ENCODE data around the gene SLC22A4. TPM values are rescaled to one million over a fixed set of nuclear protein-coding genes. Genes with fewer than 3 reads are reported as not detected.

The SLC22A4 gene
- total RNA-seq, 2 donors from 2014 or later: 0.68 TPM; not detected in 1

DNA sequence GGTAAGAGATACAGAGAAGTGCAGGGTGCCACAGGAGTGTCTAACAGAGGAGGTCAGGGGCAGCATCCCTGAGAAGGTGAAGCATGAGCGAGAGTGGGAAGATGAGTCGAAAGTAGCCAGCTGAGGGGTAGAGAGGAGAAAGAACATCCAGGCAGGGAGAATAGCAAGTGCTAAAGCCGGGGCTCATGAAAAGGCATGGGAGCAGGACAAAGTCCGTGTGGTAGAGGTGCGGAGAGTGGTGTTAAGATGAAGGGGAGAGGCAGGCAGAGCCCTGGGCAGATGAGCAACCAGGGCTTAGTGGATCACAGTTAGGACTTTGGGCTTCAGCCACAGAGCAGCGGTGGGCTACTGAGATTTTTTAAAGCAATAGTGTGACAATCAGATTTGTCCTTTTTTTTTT lies 85.9 kb downstream of the SLC22A4 start:
- Mint-ChIP-seq H3K27ac (no peak overlapping the region), H3K27me3 (ENCODE audit: insufficient read depth) (no peaks in the 10 kb centered on the region), H3K4me1 (peaks cover 8% of the 10 kb centered on the region), H3K36me3 (ENCODE audit: low read depth) (peaks cover 1% of the 10 kb centered on the region), H3K9me3 (no peaks in the 10 kb centered on the region), H3K4me3 (no peak overlapping the region)
- Histone ChIP-seq H3K9ac (ENCODE audit: extremely low read depth, low read length, poor library complexity, severe bottlenecking) (no peak overlapping the region), H3K4me1 (ENCODE audit: control insufficient read depth, insufficient read depth, low read length) (no peaks in the 10 kb centered on the region), H3K4me3 (ENCODE audit: low read length) (no peak overlapping the region), H3K36me3 (ENCODE audit: control insufficient read depth, insufficient read depth, low read length) (no peaks in the 10 kb centered on the region), H3K27me3 (ENCODE audit: control insufficient read depth, insufficient read depth, low read length, poor library complexity, severe bottlenecking) (no peaks in the 10 kb centered on the region), H3K9me3 (ENCODE audit: control insufficient read depth, low read length) (no peaks in the 10 kb centered on the region), H3K27ac (ENCODE audit: low read depth, low read length) (no peak overlapping the region)
- no peak for DNase-seq
- 82 to 92% methylated on average over 5 to 6 of the region's 6 CpGs for WGBS, 2 experiments (ENCODE audit: insufficient coverage in 1 of 2, insufficient read length in 1 of 2)
- no peak for TF ChIP-seq CTCF (conservative IDR thresholded peaks at IDR 0.05)

GRCh38 chr5:132380741-132381140 lies 86.5 kb downstream of the SLC22A4 start:
- H3K4me1 ChIP-seq (ENCODE audit: control insufficient read depth, insufficient read depth, low read length): no peaks in the 10 kb centered on the region
- H3K27me3 ChIP-seq (ENCODE audit: control insufficient read depth, insufficient read depth, low read length, poor library complexity, severe bottlenecking): no peaks in the 10 kb centered on the region
- H3K9me3 Mint-ChIP-seq: no peaks in the 10 kb centered on the region
- H3K9ac ChIP-seq (ENCODE audit: extremely low read depth, low read length, poor library complexity, severe bottlenecking): no peak overlapping the region
- no peak overlapping the region for H3K4me3 Mint-ChIP-seq
- peaks cover 1% of the 10 kb centered on the region for H3K36me3 Mint-ChIP-seq (ENCODE audit: low read depth)
- no peak overlapping the region for H3K27ac Mint-ChIP-seq
- no peaks in the 10 kb centered on the region for H3K27me3 Mint-ChIP-seq (ENCODE audit: insufficient read depth)
- TF ChIP-seq CTCF (conservative IDR thresholded peaks at IDR 0.05): no peak
- H3K9me3 ChIP-seq (ENCODE audit: control insufficient read depth, low read length): no peaks in the 10 kb centered on the region
- no peaks in the 10 kb centered on the region for H3K36me3 ChIP-seq (ENCODE audit: control insufficient read depth, insufficient read depth, low read length)
- no peak overlapping the region for H3K4me3 ChIP-seq (ENCODE audit: low read length)
- WGBS, 2 experiments (ENCODE audit: insufficient coverage in 1 of 2, insufficient read length in 1 of 2): 85 to 88% methylated on average over 2 of the region's 2 CpGs
- DNase-seq: no peak
- H3K4me1 Mint-ChIP-seq: peaks cover 6% of the 10 kb centered on the region
- H3K27ac ChIP-seq (ENCODE audit: low read depth, low read length): no peak overlapping the region

- WGBS, 2 experiments (ENCODE audit: insufficient coverage in 1 of 2, insufficient read length in 1 of 2): 93 to 100% methylated on average over 1 of the region's 1 CpG
- no peaks in the 10 kb centered on the region for H3K27me3 Mint-ChIP-seq (ENCODE audit: insufficient read depth)
- H3K9ac ChIP-seq (ENCODE audit: extremely low read depth, low read length, poor library complexity, severe bottlenecking): no peak overlapping the region
- H3K4me3 Mint-ChIP-seq: no peak overlapping the region
- no peak overlapping the region for H3K4me3 ChIP-seq (ENCODE audit: low read length)
- no peaks in the 10 kb centered on the region for H3K9me3 Mint-ChIP-seq
- H3K9me3 ChIP-seq (ENCODE audit: control insufficient read depth, low read length): no peaks in the 10 kb centered on the region
- DNase-seq: no peak
- no peaks in the 10 kb centered on the region for H3K4me1 Mint-ChIP-seq
- no peaks in the 10 kb centered on the region for H3K27me3 ChIP-seq (ENCODE audit: control insufficient read depth, insufficient read depth, low read length, poor library complexity, severe bottlenecking)
- H3K4me1 ChIP-seq (ENCODE audit: control insufficient read depth, insufficient read depth, low read length): no peaks in the 10 kb centered on the region
- H3K27ac ChIP-seq (ENCODE audit: low read depth, low read length): no peak overlapping the region
- TF ChIP-seq CTCF (conservative IDR thresholded peaks at IDR 0.05): no peak
- no peak overlapping the region for H3K27ac Mint-ChIP-seq
- H3K36me3 Mint-ChIP-seq (ENCODE audit: low read depth): peaks cover 1% of the 10 kb centered on the region
- H3K36me3 ChIP-seq (ENCODE audit: control insufficient read depth, insufficient read depth, low read length): no peaks in the 10 kb centered on the region
These were observed 87.4 kb downstream of the SLC22A4 start for GRCh38 chr5:132381614-132382013.
